GM23338 (cell line): ENCODE data around the gene CAMTA1. TPM values are rescaled to one million over a fixed set of nuclear protein-coding genes. Genes with fewer than 3 reads are reported as not detected.

Source experiments
- ATAC-seq: fragments of 200-7000 bp; cut with Tn5 transposase; 3 replicates; pipeline ENCODE4 v1.9.1; 2020
- DNase-seq: peaks from one replicate; pipeline ENCODE4 v3.0.0-alpha.2; 2015; ENCODE audit warnings: low spot score
- H2AFZ ChIP-seq: fragments of 200-600 bp; sonication (generic); 2 replicates; pipeline ENCODE4 v1.8.0; 2016; ENCODE audit warnings: antibody characterized with exemption, mild to moderate bottlenecking, moderate library complexity
- H3F3A ChIP-seq: fragments of 200-600 bp; sonication (generic); replicated peaks from 2 replicates; pipeline ENCODE4 v1.8.0; 2017; ENCODE audit warnings: antibody characterized with exemption, mixed run types, low read depth
- H3K27ac ChIP-seq: fragments of 200-600 bp; sonication (generic); 2 replicates; pipeline ENCODE4 v1.6.1; 2016; ENCODE audit warnings: low read depth
- H3K27me3 ChIP-seq: fragments of 200-600 bp; sonication (generic); 2 replicates; pipeline ENCODE4 v1.8.0; 2016; ENCODE audit warnings: mild to moderate bottlenecking, mixed run types, moderate library complexity; ENCODE audit not compliant: insufficient read depth
- H3K36me3 ChIP-seq: fragments of 200-600 bp; sonication (generic); 2 replicates; pipeline ENCODE4 v1.8.0; 2016; ENCODE audit warnings: mild to moderate bottlenecking; ENCODE audit not compliant: insufficient read depth
- H3K4me1 ChIP-seq: fragments of 200-600 bp; sonication (generic); 2 replicates; pipeline ENCODE4 v1.8.0; 2016; ENCODE audit warnings: mild to moderate bottlenecking, moderate library complexity; ENCODE audit not compliant: insufficient read depth
- H3K4me2 ChIP-seq: fragments of 200-600 bp; sonication (generic); 2 replicates; pipeline ENCODE4 v1.7.1; 2017; ENCODE audit warnings: mixed run types
- H3K4me3 ChIP-seq: fragments of 200-600 bp; sonication (generic); 2 replicates; pipeline ENCODE4 v1.6.1; 2016; ENCODE audit warnings: mixed run types
- H3K79me2 ChIP-seq: fragments of 200-600 bp; sonication (generic); replicated peaks from 2 replicates; pipeline ENCODE4 v1.8.0; 2017; ENCODE audit warnings: mild to moderate bottlenecking; ENCODE audit not compliant: insufficient read depth
- H3K9me2 ChIP-seq: fragments of 200-600 bp; sonication (generic); 2 replicates; pipeline ENCODE4 v1.8.0; 2017; ENCODE audit not compliant: insufficient read depth
- H4K20me1 ChIP-seq: fragments of 200-600 bp; sonication (generic); replicated peaks from 2 replicates; pipeline ENCODE4 v1.8.0; 2017; ENCODE audit warnings: mild to moderate bottlenecking; ENCODE audit not compliant: insufficient read depth
- H3K27ac Mint-ChIP-seq: 2 replicates; pipeline ENCODE4 v1.8.0; 2020; ENCODE audit warnings: inconsistent platforms, mild to moderate bottlenecking, moderate library complexity, mixed read lengths
- H3K27me3 Mint-ChIP-seq: 3 replicates; pipeline ENCODE4 v1.8.0; 2022; ENCODE audit warnings: low read depth, mild to moderate bottlenecking, moderate library complexity, mixed read lengths, inconsistent platforms; ENCODE audit not compliant: insufficient read depth, poor library complexity
- H3K36me3 Mint-ChIP-seq: 3 replicates; pipeline ENCODE4 v1.8.0; 2021; ENCODE audit warnings: low read depth, mild to moderate bottlenecking, inconsistent platforms, moderate library complexity, mixed read lengths
- H3K4me1 Mint-ChIP-seq: 3 replicates; pipeline ENCODE4 v1.8.0; 2020; ENCODE audit warnings: mild to moderate bottlenecking, inconsistent platforms, mixed read lengths
- H3K4me3 Mint-ChIP-seq: 3 replicates; pipeline ENCODE4 v1.8.0; 2021; ENCODE audit warnings: moderate library complexity, mild to moderate bottlenecking, inconsistent platforms, mixed read lengths
- H3K9me3 Mint-ChIP-seq: 3 replicates; pipeline ENCODE4 v1.8.0; 2020; ENCODE audit warnings: moderate library complexity, mild to moderate bottlenecking, inconsistent platforms, mixed read lengths
- CREB1 ChIP-seq: fragments of 250-450 bp; sonication (Bioruptor Pico); IDR thresholded peaks from 2 replicates; pipeline ENCODE4 v1.5.0; 2020; ENCODE audit warnings: low read depth, mild to moderate bottlenecking, moderate library complexity
- CTCF ChIP-seq, 2 experiments: fragments of 200-600 bp in 1 of 2; sonication (generic) in 1 of 2; conservative IDR thresholded peaks; 2 replicates each; pipeline versions ENCODE4 v1.5.1 to v1.6.1; 2016 to 2017; ENCODE audit warnings: antibody characterized with exemption in 2 of 2, low read depth in 2 of 2, mild to moderate bottlenecking in 2 of 2, moderate library complexity in 1 of 2
- ETS1 ChIP-seq: IDR thresholded peaks from 2 replicates; pipeline ENCODE4 v1.6.1; 2016; ENCODE audit warnings: antibody characterized with exemption
- EZH2 ChIP-seq: fragments of 200-600 bp; sonication (generic); IDR thresholded peaks from one replicate; pipeline ENCODE4 v1.8.0; 2017; ENCODE audit warnings: antibody characterized with exemption, mild to moderate bottlenecking, low read depth; ENCODE audit not compliant: unreplicated experiment
- EZH2phosphoT487 ChIP-seq: fragments of 200-600 bp; sonication (generic); IDR thresholded peaks from one replicate; pipeline ENCODE4 v1.8.1; 2018; ENCODE audit warnings: antibody characterized with exemption; ENCODE audit not compliant: unreplicated experiment
- JUNB ChIP-seq: IDR thresholded peaks from one replicate; pipeline ENCODE4 v1.6.1; 2016; ENCODE audit warnings: antibody characterized with exemption; ENCODE audit not compliant: unreplicated experiment
- NANOG ChIP-seq: IDR thresholded peaks from 2 replicates; pipeline ENCODE4 v1.6.1; 2016; ENCODE audit warnings: antibody characterized with exemption, borderline replicate concordance
- POLR2AphosphoS5 ChIP-seq: IDR thresholded peaks from 2 replicates; pipeline ENCODE4 v1.6.1; 2016; ENCODE audit warnings: antibody characterized with exemption, low read depth
- REST ChIP-seq: IDR thresholded peaks from one replicate; pipeline ENCODE4 v1.6.1; 2018; ENCODE audit warnings: antibody characterized with exemption; ENCODE audit not compliant: unreplicated experiment
- STAT1 ChIP-seq: IDR thresholded peaks from one replicate; pipeline ENCODE4 v1.6.1; 2016; ENCODE audit warnings: antibody characterized with exemption; ENCODE audit not compliant: unreplicated experiment
- ZNF114 ChIP-seq: fragments of 250-450 bp; sonication (Bioruptor Pico); IDR thresholded peaks from 2 replicates; pipeline ENCODE4 v1.5.0; 2020; ENCODE audit warnings: mild to moderate bottlenecking, moderate library complexity
- ZNF331 ChIP-seq: fragments of 250-450 bp; sonication (Bioruptor Pico); IDR thresholded peaks from 2 replicates; pipeline ENCODE4 v1.5.0; 2020; ENCODE audit warnings: low read depth, mild to moderate bottlenecking, moderate library complexity
- ZNF462 ChIP-seq: fragments of 250-450 bp; sonication (Bioruptor Pico); IDR thresholded peaks from 2 replicates; pipeline ENCODE4 v1.5.0; 2020; ENCODE audit warnings: mild to moderate bottlenecking, moderate library complexity
- polyA plus RNA-seq: library from polyadenylated mRNA; unstranded; fragments of >200 nt; fragmentation: Nextera tagmentation; extraction: Ambion mirVana; gene quantifications from 2 replicates; pipeline ENCODE4 v1.2.1, GENCODE V29; 2016
- total RNA-seq: library from RNA; depleted of rRNA; stranded (reverse); fragments of >200 nt; shearing (Covaris generic); gene quantifications from 2 replicates; pipeline ENCODE4 v1.2.3, GENCODE V29; 2014

Gene CAMTA1
- total and polyA plus RNA-seq, 2 experiments from 2014 or later, result 115 to 519 TPM

- no peak overlapping the region; the same call in 1 of the 2 replicates for H2AFZ ChIP-seq
- H3F3A ChIP-seq, result no peaks in the 10 kb centered on the region
- TF ChIP-seq ETS1 (no peak), CTCF (conservative IDR thresholded peaks at IDR 0.05; ENCODE audit: low read depth in 2 of 2) (no peak), ZNF114 (CRISPR knock-in tag) (no peak), CREB1 (CRISPR knock-in tag) (no peak), ZNF331 (CRISPR knock-in tag) (no peak), JUNB (no peak), REST (no peak), EZH2 (no peak), EZH2phosphoT487 (no peak), POLR2AphosphoS5 (no peak), NANOG (no peak), STAT1 (no peak), ZNF462 (CRISPR knock-in tag) (no peak)
- Mint-ChIP-seq H3K4me3 (no peak overlapping the region), H3K9me3 (no peaks in the 10 kb centered on the region), H3K4me1 (peaks cover 7% of the 10 kb centered on the region), H3K27me3 (peaks cover 1% of the 10 kb centered on the region), H3K27ac (no peak overlapping the region), H3K36me3 (no peaks in the 10 kb centered on the region)
- H3K27ac ChIP-seq, result no peak overlapping the region
- H3K27me3 ChIP-seq, result no peaks in the 10 kb centered on the region
- no peak for DNase-seq
- no peak overlapping the region for H3K4me3 ChIP-seq
- no peaks in the 10 kb centered on the region for H3K79me2 ChIP-seq
- H3K4me1 ChIP-seq, result 0 out of 2 replicates have a peak, but pooled peaks cover 5% of the 10 kb centered on the region
- ATAC-seq, result no peak
- H3K4me2 ChIP-seq, result no peak overlapping the region
- no peaks in the 10 kb centered on the region for H3K36me3 ChIP-seq
- no peaks in the 10 kb centered on the region for H4K20me1 ChIP-seq
- no peaks in the 10 kb centered on the region for H3K9me2 ChIP-seq
Measured at GRCh38 chr1:7426780-7427604, 641.7 kb downstream of the CAMTA1 start.
